Ovary (tissue), 3 donors: ENCODE results near the gene GAS2L1.
"Not testable (repeated sequence)": the region's sequence is repeated elsewhere in the genome, so short reads cannot be mapped to it uniquely, and the experiment has no call there.

Experiments
- CTCF ChIP-seq, 3 donors: fragments of 450-650 bp in 2 of 3; fragments of 200-600 bp in 1 of 3; IDR thresholded peaks; one replicate each; pipeline versions ENCODE4 v1.5.1 to v1.8.0; 2016 to 2022; ENCODE audit warnings: antibody characterized with exemption in 3 of 3, mild to moderate bottlenecking in 1 of 3
- POLR2A ChIP-seq: fragments of 450-650 bp; IDR thresholded peaks from one replicate; pipeline ENCODE4 v1.6.1; 2017; ENCODE audit warnings: antibody characterized with exemption, mild to moderate bottlenecking, moderate library complexity
- donor health status: DM: no; HTN: no; CAD: no.

DNA sequence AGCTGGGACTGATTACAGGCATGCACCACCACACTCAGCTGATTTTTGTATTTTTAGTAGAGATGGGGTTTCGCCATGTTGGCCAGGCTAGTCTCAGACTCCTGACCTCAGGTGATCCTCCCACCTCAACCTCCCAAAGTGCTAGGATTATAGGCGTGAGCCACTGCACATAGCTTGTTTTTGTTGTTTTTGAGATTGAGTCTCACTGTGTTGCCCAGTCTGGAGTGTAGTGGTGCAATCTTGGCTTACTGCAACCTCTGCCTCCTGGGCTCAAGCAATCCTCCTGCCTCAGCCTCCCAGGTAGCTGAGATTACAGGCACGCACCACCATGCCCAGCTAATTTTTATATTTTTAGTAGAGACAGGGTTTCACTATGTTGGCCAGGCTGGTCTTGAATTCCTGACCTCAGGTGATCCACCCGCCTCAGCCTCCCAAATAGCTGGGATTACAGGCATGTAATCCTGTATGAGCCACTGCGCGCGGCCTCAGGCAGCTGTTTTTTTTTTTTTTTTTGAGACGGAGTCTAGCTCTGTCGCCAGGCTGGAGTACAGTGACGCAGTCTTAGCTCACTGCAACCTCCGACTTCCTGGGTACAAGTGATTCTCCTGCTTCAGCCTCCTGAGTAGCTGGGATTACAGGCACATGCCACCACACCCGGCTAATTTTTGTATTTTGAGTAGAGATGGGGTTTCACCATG is 50.9 kb downstream of the GAS2L1 start:
- TF ChIP-seq CTCF (IDR thresholded peaks at IDR 0.05); POLR2A: not testable (repeated sequence)
